Right lobe of liver (tissue), 4 donors: Measurements from ENCODE around the gene APP.

Experiments
- POLR2A ChIP-seq: fragments of 450-650 bp; IDR thresholded peaks from one replicate; pipeline ENCODE4 v1.6.1; 2017; ENCODE audit warnings: antibody characterized with exemption, mild to moderate bottlenecking
- TF ChIP-seq, protein P1 (sequence below), 4 donors: fragments of 200-600 bp in 3 of 4; fragments of 450-650 bp in 1 of 4; IDR thresholded peaks; one replicate each; pipeline versions ENCODE4 v1.5.1 to v1.8.0; 2016 to 2022; ENCODE audit warnings: antibody characterized with exemption in 4 of 4, mild to moderate bottlenecking in 2 of 4
- donor health status: DM: no; HTN: no; CAD: no.
- donor health status: DM: no; HTN: no; CAD: no.
- donor health status: DM: no; HTN: yes; CAD: no.

DNA sequence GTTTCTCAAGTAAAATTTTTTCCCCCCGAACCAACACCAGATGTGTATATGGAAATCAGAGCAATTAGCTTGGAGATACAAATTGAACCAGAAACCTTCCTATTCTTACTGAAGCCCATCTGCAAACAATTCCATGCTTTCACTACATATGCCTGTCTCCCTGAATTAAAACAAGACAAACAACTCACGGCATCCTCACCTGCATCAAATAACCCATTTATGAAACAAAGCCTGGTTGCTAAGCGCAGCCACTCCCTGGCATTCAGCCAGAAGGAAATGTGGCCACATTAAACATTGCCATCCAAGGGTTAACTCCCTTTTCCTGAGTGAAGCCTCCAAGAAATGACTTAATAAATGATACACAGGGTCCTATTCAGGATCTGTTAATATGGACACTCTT, 55.3 kb downstream of the APP start:
- TF ChIP-seq POLR2A = no peak
- TF ChIP-seq, protein P1, sequence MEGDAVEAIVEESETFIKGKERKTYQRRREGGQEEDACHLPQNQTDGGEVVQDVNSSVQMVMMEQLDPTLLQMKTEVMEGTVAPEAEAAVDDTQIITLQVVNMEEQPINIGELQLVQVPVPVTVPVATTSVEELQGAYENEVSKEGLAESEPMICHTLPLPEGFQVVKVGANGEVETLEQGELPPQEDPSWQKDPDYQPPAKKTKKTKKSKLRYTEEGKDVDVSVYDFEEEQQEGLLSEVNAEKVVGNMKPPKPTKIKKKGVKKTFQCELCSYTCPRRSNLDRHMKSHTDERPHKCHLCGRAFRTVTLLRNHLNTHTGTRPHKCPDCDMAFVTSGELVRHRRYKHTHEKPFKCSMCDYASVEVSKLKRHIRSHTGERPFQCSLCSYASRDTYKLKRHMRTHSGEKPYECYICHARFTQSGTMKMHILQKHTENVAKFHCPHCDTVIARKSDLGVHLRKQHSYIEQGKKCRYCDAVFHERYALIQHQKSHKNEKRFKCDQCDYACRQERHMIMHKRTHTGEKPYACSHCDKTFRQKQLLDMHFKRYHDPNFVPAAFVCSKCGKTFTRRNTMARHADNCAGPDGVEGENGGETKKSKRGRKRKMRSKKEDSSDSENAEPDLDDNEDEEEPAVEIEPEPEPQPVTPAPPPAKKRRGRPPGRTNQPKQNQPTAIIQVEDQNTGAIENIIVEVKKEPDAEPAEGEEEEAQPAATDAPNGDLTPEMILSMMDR (IDR thresholded peaks at IDR 0.05) = no peak
